HEK293 (cell line): Measurements from ENCODE around the gene NPTXR.

Source experiments
- CTCF ChIA-PET: fragments of 350-600 bp; formaldehyde crosslinking; extraction: SDS; loops from one replicate; lab custom pipeline; 2021; ENCODE audit warnings: antibody characterized with exemption; lab: Yijun Ruan, JAX
- POLR2A ChIA-PET: fragments of 300-600 bp; formaldehyde crosslinking; extraction: SDS; loops from one replicate; lab custom pipeline; 2020; ENCODE audit warnings: antibody characterized with exemption, inconsistent platforms; lab: Yijun Ruan, JAX
- H3K27ac ChIP-seq: fragments of 200-500 bp; sonication (Bioruptor generic); 2 replicates; pipeline ENCODE4 v1.5.1; 2014; ENCODE audit warnings: low read depth, low read length, control low read depth, inconsistent platforms; ENCODE audit errors: extremely low read depth
- H3K36me3 ChIP-seq, 2 experiments: fragments of 200-500 bp in 1 of 2; sonication (Bioruptor generic) in 1 of 2; 1 replicate in 1 of 2; 2 replicates in 1 of 2; pipeline ENCODE4 v1.5.1; 2014 to 2017; ENCODE audit warnings: inconsistent platforms in 2 of 2, low read length in 2 of 2; ENCODE audit not compliant: control insufficient read depth in 2 of 2, insufficient read depth in 1 of 2
- H3K4me1 ChIP-seq: fragments of 200-500 bp; sonication (Bioruptor generic); 2 replicates; pipeline ENCODE4 v1.5.1; 2014; ENCODE audit warnings: mild to moderate bottlenecking, low read length, inconsistent platforms; ENCODE audit not compliant: control insufficient read depth, insufficient read depth
- H3K4me3 ChIP-seq: 2 replicates; pipeline ENCODE4 v1.5.1; 2011; ENCODE audit warnings: low read depth, mild to moderate bottlenecking, control low read depth, low read length, moderate library complexity
- H3K9me3 ChIP-seq: fragments of 200-500 bp; sonication (Bioruptor generic); 2 replicates; pipeline ENCODE4 v1.5.1; 2014; ENCODE audit warnings: low read depth, low read length, inconsistent platforms; ENCODE audit not compliant: control insufficient read depth, insufficient read depth
- EGR2 ChIP-seq: fragments of 450-650 bp; formaldehyde crosslinking; IDR thresholded peaks from 2 replicates; pipeline ENCODE4 v1.5.1; 2016; ENCODE audit warnings: low read depth, missing biosample characterization, missing genetic modification characterization
- IKZF3 ChIP-seq: fragments of 450-650 bp; IDR thresholded peaks from 2 replicates; pipeline ENCODE4 v1.5.0; 2018; ENCODE audit warnings: missing biosample characterization, mild to moderate bottlenecking, missing genetic modification characterization, moderate library complexity
- KLF8 ChIP-seq: fragments of 450-650 bp; formaldehyde crosslinking; IDR thresholded peaks from 2 replicates; pipeline ENCODE4 v1.5.1; 2016; ENCODE audit warnings: missing biosample characterization, missing genetic modification characterization
- MZF1 ChIP-seq: fragments of 450-650 bp; formaldehyde crosslinking; IDR thresholded peaks from 2 replicates; pipeline ENCODE4 v1.5.1; 2017; ENCODE audit warnings: missing biosample characterization, missing genetic modification characterization, borderline replicate concordance
- PRDM1 ChIP-seq: fragments of 450-650 bp; formaldehyde crosslinking; IDR thresholded peaks from 2 replicates; pipeline ENCODE4; 2016; ENCODE audit warnings: missing biosample characterization, missing genetic modification characterization
- RBAK ChIP-seq: fragments of 450-650 bp; formaldehyde crosslinking; IDR thresholded peaks from 2 replicates; pipeline ENCODE4 v1.5.1; 2016; ENCODE audit warnings: missing biosample characterization, missing genetic modification characterization
- SCRT1 ChIP-seq: fragments of 450-650 bp; formaldehyde crosslinking; IDR thresholded peaks from 2 replicates; pipeline ENCODE4 v1.5.1; 2016; ENCODE audit warnings: missing biosample characterization, missing genetic modification characterization, borderline replicate concordance
- SCRT2 ChIP-seq: fragments of 450-650 bp; formaldehyde crosslinking; IDR thresholded peaks from 2 replicates; pipeline ENCODE4 v1.5.1; 2016; ENCODE audit warnings: missing biosample characterization, missing genetic modification characterization
- SP7 ChIP-seq: fragments of 450-650 bp; formaldehyde crosslinking; IDR thresholded peaks from 2 replicates; pipeline ENCODE4 v1.5.1; 2016; ENCODE audit warnings: missing biosample characterization, missing genetic modification characterization
- ZBTB1 ChIP-seq: fragments of 450-650 bp; formaldehyde crosslinking; IDR thresholded peaks from 2 replicates; pipeline ENCODE4 v1.5.1; 2016; ENCODE audit warnings: missing biosample characterization, missing genetic modification characterization
- ZBTB17 ChIP-seq: fragments of 450-650 bp; formaldehyde crosslinking; IDR thresholded peaks from 2 replicates; pipeline ENCODE4 v1.5.1; 2016; ENCODE audit warnings: missing biosample characterization, missing genetic modification characterization
- ZBTB20 ChIP-seq: fragments of 450-650 bp; formaldehyde crosslinking; IDR thresholded peaks from 2 replicates; pipeline ENCODE4 v1.5.1; 2016; ENCODE audit warnings: missing biosample characterization, missing genetic modification characterization
- ZFHX2 ChIP-seq: fragments of 450-650 bp; formaldehyde crosslinking; conservative IDR thresholded peaks from 2 replicates; pipeline ENCODE4 v1.5.1; 2016; ENCODE audit warnings: missing biosample characterization, missing genetic modification characterization
- ZNF169 ChIP-seq: fragments of 450-650 bp; formaldehyde crosslinking; IDR thresholded peaks from 2 replicates; pipeline ENCODE4 v1.5.1; 2016; ENCODE audit warnings: missing biosample characterization, missing genetic modification characterization
- ZNF501 ChIP-seq: fragments of 450-650 bp; formaldehyde crosslinking; IDR thresholded peaks from 2 replicates; pipeline ENCODE4 v1.5.1; 2016; ENCODE audit warnings: missing biosample characterization, missing genetic modification characterization
- ZNF529 ChIP-seq: fragments of 450-650 bp; formaldehyde crosslinking; IDR thresholded peaks from 2 replicates; pipeline ENCODE4 v1.5.1; 2017; ENCODE audit warnings: missing genetic modification characterization, missing biosample characterization; ENCODE audit not compliant: insufficient replicate concordance
- ZNF549 ChIP-seq: fragments of 450-650 bp; IDR thresholded peaks from 2 replicates; pipeline ENCODE4 v1.5.1; 2018; ENCODE audit warnings: missing biosample characterization, missing genetic modification characterization, mild to moderate bottlenecking, inconsistent platforms, moderate library complexity
- ZNF558 ChIP-seq: fragments of 450-650 bp; formaldehyde crosslinking; IDR thresholded peaks from 2 replicates; pipeline ENCODE4 v1.5.1; 2016; ENCODE audit warnings: missing biosample characterization, missing genetic modification characterization
- ZNF610 ChIP-seq: fragments of 450-650 bp; formaldehyde crosslinking; IDR thresholded peaks from 2 replicates; pipeline ENCODE4 v1.5.1; 2016; ENCODE audit warnings: missing biosample characterization, missing genetic modification characterization, borderline replicate concordance
- ZNF629 ChIP-seq: fragments of 450-650 bp; formaldehyde crosslinking; IDR thresholded peaks from 2 replicates; pipeline ENCODE4 v1.5.1; 2017; ENCODE audit warnings: missing biosample characterization, missing genetic modification characterization
- TF ChIP-seq, protein P1 (sequence below): fragments of 450-650 bp; formaldehyde crosslinking; IDR thresholded peaks from 2 replicates; pipeline ENCODE4 v1.5.1; 2016; ENCODE audit warnings: missing biosample characterization, missing genetic modification characterization
- TF ChIP-seq, protein P2 (sequence below): fragments of 450-650 bp; formaldehyde crosslinking; IDR thresholded peaks from 2 replicates; pipeline ENCODE4 v1.5.1; 2016; ENCODE audit warnings: missing biosample characterization, missing genetic modification characterization
- TF ChIP-seq, protein P3 (sequence below): fragments of 450-650 bp; formaldehyde crosslinking; IDR thresholded peaks from 2 replicates; pipeline ENCODE4 v1.5.1; 2016; ENCODE audit warnings: missing biosample characterization, missing genetic modification characterization
- TF ChIP-seq, protein P4 (sequence below): fragments of 450-650 bp; formaldehyde crosslinking; IDR thresholded peaks from 2 replicates; pipeline ENCODE4 v1.5.1; 2016; ENCODE audit warnings: missing biosample characterization, missing genetic modification characterization
- TF ChIP-seq, protein P5 (sequence below): fragments of 450-650 bp; formaldehyde crosslinking; conservative IDR thresholded peaks from 2 replicates; pipeline ENCODE4 v1.5.1; 2016; ENCODE audit warnings: low read depth, missing biosample characterization, missing genetic modification characterization

NPTXR gene

DNA sequence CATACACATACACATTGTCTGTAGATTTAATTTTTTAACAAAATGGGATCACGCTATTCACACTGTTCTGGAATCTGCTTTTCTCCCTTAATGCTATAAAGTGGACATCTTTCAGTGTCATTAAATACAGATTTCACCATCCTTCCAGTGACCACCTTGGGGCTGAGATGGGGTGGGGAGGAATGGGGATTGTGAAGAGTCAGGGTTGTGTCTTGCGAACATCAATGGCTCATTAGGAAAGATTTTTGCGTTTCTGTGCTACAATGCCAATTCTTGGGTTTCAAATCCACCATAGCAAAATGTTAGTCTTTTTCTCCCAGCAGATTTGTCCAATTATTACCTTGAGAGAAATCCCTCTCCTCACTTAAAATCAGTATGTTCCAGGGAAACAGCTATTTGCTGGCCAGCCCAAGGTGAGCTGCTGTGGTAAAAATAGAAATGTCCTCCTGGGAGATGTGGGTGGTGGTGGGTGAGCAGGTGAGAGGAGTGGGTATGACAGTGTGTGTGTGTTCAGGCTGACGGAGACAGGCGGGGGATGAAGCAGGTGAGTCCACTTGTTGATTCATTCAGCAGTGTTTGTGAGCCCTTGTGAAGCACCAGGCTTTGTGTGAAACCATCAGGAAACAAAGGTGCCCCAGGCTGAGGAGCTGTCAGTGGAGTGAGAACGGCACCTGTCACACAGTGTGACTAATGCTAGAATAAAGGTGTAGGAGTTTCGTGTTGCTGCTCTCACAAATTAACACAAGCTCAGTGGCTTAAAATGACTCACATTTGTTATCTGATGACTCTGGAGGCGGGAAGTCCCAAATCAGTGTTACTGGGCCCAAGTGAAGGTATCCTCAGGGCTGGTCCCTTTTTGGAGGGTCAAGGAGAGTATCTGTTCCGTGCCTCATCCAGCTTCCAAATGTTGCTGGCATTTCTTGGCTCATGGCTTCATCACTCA, 29.9 kb upstream of the NPTXR start:
- CTCF ChIA-PET, result interaction anchor here (0.6 to 1.9 kb wide), 7 partner anchors 12 to 129 kb away, joined by 3 to 7 read pairs (median 4); no protein-coding TSS in a partner anchor
- H3K9me3 ChIP-seq, result no peaks in the 10 kb centered on the region
- POLR2A ChIA-PET, result interaction anchor here (0.6 to 1.3 kb wide), 3 partner anchors 31 to 111 kb away, joined by 3 read pairs; no protein-coding TSS in a partner anchor
- TF ChIP-seq SCRT1 (tag by site-specific recombination) (peak; percentile 96), ZNF529 (tag by site-specific recombination) (no peak), EGR2 (tag by site-specific recombination) (peak; percentile 86), ZFHX2 (tag by site-specific recombination) (peak; percentile 88), ZNF549 (tag by site-specific recombination) (no peak), ZNF629 (0 out of 2 replicates have a peak, but pooled peaks have one; percentile 31), SP7 (peak; percentile 76), ZNF610 (tag by site-specific recombination) (no peak), KLF8 (tag by site-specific recombination) (0 out of 2 replicates have a peak, but pooled peaks have one; percentile 14), ZBTB1 (tag by site-specific recombination) (no peak), SCRT2 (tag by site-specific recombination) (peak; percentile 98), ZBTB17 (0 out of 2 replicates have a peak, but pooled peaks have one; percentile 2), ZNF169 (tag by site-specific recombination) (0 out of 2 replicates have a peak, but pooled peaks have one; percentile 5), PRDM1 (peak; percentile 19; the same call in 1 of the 2 replicates)
- TF ChIP-seq, protein P1, sequence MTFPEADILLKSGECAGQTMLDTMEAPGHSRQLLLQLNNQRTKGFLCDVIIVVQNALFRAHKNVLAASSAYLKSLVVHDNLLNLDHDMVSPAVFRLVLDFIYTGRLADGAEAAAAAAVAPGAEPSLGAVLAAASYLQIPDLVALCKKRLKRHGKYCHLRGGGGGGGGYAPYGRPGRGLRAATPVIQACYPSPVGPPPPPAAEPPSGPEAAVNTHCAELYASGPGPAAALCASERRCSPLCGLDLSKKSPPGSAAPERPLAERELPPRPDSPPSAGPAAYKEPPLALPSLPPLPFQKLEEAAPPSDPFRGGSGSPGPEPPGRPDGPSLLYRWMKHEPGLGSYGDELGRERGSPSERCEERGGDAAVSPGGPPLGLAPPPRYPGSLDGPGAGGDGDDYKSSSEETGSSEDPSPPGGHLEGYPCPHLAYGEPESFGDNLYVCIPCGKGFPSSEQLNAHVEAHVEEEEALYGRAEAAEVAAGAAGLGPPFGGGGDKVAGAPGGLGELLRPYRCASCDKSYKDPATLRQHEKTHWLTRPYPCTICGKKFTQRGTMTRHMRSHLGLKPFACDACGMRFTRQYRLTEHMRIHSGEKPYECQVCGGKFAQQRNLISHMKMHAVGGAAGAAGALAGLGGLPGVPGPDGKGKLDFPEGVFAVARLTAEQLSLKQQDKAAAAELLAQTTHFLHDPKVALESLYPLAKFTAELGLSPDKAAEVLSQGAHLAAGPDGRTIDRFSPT, result peak; percentile 37; the same call in 1 of the 2 replicates
- peaks cover 9 to 14% of the 10 kb centered on the region in 2 experiments; a peak in 2 of 3 replicates for H3K36me3 ChIP-seq
- peaks cover 15% of the 10 kb centered on the region for H3K4me1 ChIP-seq
- H3K4me3 ChIP-seq, result no peak overlapping the region
- no peak overlapping the region for H3K27ac ChIP-seq

DNA sequence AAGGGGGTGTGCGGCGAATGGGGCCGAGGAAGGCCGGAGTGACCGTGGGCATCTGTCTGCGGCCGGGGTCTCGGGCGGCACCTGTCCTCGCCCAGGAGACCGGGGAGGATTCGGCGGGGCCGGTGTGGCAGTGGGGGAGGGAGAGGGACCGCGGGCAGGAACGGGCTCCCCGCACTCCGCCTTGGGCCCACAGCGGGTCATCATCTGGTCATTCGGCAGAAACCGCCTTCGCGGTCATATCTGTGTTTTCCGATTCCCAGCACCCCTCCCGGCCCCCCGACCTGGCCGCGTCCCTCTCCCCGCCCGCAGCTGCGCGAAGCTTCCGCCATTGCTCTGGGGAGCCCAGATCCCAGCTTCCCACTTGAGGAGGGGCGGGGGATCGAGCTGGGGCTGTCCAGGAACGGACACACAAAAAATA, 29.0 kb upstream of the NPTXR start:
- ChIA-PET POLR2A (interaction anchor here (1.3 kb wide), 1 partner anchor 104 kb away, joined by 3 read pairs; no protein-coding TSS in a partner anchor), CTCF (interaction anchor here (1.9 kb wide), 1 partner anchor 104 kb away, joined by 7 read pairs; no protein-coding TSS in a partner anchor)
- Histone ChIP-seq H3K4me3 (peak overlapping the region; percentile 55), H3K9me3 (no peaks in the 10 kb centered on the region), H3K4me1 (peaks cover 15% of the 10 kb centered on the region), H3K36me3 (peaks cover 13 to 23% of the 10 kb centered on the region in 2 experiments), H3K27ac (peak overlapping the region; percentile 84)
- TF ChIP-seq ZNF558 (tag by site-specific recombination) (0 out of 2 replicates have a peak, but pooled peaks have one; percentile 34), RBAK (no peak), ZBTB20 (tag by site-specific recombination) (peak; percentile 88), ZNF501 (tag by site-specific recombination) (0 out of 2 replicates have a peak, but pooled peaks have one; percentile 16), IKZF3 (peak; percentile 72; the same call in 1 of the 2 replicates), MZF1 (no peak)
- TF ChIP-seq, protein P2, sequence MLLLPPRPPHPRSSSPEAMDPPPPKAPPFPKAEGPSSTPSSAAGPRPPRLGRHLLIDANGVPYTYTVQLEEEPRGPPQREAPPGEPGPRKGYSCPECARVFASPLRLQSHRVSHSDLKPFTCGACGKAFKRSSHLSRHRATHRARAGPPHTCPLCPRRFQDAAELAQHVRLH (tag by site-specific recombination), result no peak
- TF ChIP-seq, protein P3, sequence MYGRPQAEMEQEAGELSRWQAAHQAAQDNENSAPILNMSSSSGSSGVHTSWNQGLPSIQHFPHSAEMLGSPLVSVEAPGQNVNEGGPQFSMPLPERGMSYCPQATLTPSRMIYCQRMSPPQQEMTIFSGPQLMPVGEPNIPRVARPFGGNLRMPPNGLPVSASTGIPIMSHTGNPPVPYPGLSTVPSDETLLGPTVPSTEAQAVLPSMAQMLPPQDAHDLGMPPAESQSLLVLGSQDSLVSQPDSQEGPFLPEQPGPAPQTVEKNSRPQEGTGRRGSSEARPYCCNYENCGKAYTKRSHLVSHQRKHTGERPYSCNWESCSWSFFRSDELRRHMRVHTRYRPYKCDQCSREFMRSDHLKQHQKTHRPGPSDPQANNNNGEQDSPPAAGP (tag by site-specific recombination), result peak; percentile 9; the same call in 1 of the 2 replicates
- TF ChIP-seq, protein P4, sequence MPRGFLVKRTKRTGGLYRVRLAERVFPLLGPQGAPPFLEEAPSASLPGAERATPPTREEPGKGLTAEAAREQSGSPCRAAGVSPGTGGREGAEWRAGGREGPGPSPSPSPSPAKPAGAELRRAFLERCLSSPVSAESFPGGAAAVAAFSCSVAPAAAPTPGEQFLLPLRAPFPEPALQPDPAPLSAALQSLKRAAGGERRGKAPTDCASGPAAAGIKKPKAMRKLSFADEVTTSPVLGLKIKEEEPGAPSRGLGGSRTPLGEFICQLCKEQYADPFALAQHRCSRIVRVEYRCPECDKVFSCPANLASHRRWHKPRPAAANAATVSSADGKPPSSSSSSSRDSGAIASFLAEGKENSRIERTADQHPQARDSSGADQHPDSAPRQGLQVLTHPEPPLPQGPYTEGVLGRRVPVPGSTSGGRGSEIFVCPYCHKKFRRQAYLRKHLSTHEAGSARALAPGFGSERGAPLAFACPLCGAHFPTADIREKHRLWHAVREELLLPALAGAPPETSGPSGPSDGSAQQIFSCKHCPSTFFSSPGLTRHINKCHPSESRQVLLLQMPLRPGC, result no peak
- TF ChIP-seq, protein P5, sequence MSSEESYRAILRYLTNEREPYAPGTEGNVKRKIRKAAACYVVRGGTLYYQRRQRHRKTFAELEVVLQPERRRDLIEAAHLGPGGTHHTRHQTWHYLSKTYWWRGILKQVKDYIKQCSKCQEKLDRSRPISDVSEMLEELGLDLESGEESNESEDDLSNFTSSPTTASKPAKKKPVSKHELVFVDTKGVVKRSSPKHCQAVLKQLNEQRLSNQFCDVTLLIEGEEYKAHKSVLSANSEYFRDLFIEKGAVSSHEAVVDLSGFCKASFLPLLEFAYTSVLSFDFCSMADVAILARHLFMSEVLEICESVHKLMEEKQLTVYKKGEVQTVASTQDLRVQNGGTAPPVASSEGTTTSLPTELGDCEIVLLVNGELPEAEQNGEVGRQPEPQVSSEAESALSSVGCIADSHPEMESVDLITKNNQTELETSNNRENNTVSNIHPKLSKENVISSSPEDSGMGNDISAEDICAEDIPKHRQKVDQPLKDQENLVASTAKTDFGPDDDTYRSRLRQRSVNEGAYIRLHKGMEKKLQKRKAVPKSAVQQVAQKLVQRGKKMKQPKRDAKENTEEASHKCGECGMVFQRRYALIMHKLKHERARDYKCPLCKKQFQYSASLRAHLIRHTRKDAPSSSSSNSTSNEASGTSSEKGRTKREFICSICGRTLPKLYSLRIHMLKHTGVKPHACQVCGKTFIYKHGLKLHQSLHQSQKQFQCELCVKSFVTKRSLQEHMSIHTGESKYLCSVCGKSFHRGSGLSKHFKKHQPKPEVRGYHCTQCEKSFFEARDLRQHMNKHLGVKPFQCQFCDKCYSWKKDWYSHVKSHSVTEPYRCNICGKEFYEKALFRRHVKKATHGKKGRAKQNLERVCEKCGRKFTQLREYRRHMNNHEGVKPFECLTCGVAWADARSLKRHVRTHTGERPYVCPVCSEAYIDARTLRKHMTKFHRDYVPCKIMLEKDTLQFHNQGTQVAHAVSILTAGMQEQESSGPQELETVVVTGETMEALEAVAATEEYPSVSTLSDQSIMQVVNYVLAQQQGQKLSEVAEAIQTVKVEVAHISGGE, result 0 out of 2 replicates have a peak, but pooled peaks have one; percentile 20
